H7 (cell line): ENCODE data around the gene CR1L. TPM values are rescaled to one million over a fixed set of nuclear protein-coding genes. Genes with fewer than 3 reads are reported as not detected.
"Not testable (repeated sequence)": the region's sequence is repeated elsewhere in the genome, so short reads cannot be mapped to it uniquely, and the experiment has no call there.

Experiments used
- DNase-seq: peaks from one replicate; pipeline ENCODE4 v3.0.0; 2012
- H3K27me3 ChIP-seq: 2 replicates; pipeline ENCODE4 v1.6.0; 2011; ENCODE audit warnings: mild to moderate bottlenecking, low read length; ENCODE audit not compliant: control insufficient read depth, insufficient read depth
- H3K36me3 ChIP-seq: replicated peaks from 2 replicates; pipeline ENCODE4 v1.5.1; 2011; ENCODE audit warnings: low read length; ENCODE audit not compliant: control insufficient read depth, insufficient read depth
- H3K4me3 ChIP-seq: 2 replicates; pipeline ENCODE4 v1.5.1; 2011; ENCODE audit warnings: low read depth, mild to moderate bottlenecking, control low read depth, low read length, moderate library complexity; ENCODE audit not compliant: insufficient read depth
- total RNA-seq: library from RNA; depleted of rRNA; stranded (reverse); fragments of >200 nt; shearing (Covaris generic); gene quantifications from 2 replicates; pipeline ENCODE4 v1.2.3, GENCODE V29; 2014; rRNA removed

Gene CR1L
- 0.48 TPM in 1 of 2 replicates, not detected in the other for total RNA-seq

- peak within 1 kb of the TSS; percentile 35; the same call in 1 of the 2 replicates for H3K4me3 ChIP-seq
- no peaks in the 10 kb centered on the region for H3K36me3 ChIP-seq
- no peak for DNase-seq
- H3K27me3 ChIP-seq: no peaks in the 10 kb centered on the region
Observed at GRCh38 chr1:207644852-207645634, at the start of gene CR1L. TSS of gene CR1L (plus strand) at chr1:207645133. CDS start at chr1:207645234, 101 bp downstream.

GRCh38 chr1:207603777-207604176 lies 41.2 kb upstream of the CR1L start:
- no peaks in the 10 kb centered on the region for H3K36me3 ChIP-seq
- DNase-seq: no peak
- H3K27me3 ChIP-seq: no peaks in the 10 kb centered on the region
- no peak overlapping the region for H3K4me3 ChIP-seq

GRCh38 chr1:207605444-207606361 lies 39.2 kb upstream of the CR1L start:
- Histone ChIP-seq H3K4me3 (no peak overlapping the region), H3K36me3 (no peaks in the 10 kb centered on the region), H3K27me3 (no peaks in the 10 kb centered on the region)
- no peak for DNase-seq

GRCh38 chr1:207606362-207606755 lies 38.6 kb upstream of the CR1L start:
- Histone ChIP-seq H3K4me3 (no peak overlapping the region), H3K27me3 (no peaks in the 10 kb centered on the region), H3K36me3 (no peaks in the 10 kb centered on the region)
- no peak for DNase-seq

- no peaks in the 10 kb centered on the region for H3K27me3 ChIP-seq
- H3K4me3 ChIP-seq: no peak overlapping the region
- DNase-seq: no peak
- H3K36me3 ChIP-seq: no peaks in the 10 kb centered on the region
Observed at GRCh38 chr1:207612762-207613161, 32.2 kb upstream of the CR1L start.

- H3K36me3 ChIP-seq: no peaks in the 10 kb centered on the region
- DNase-seq: peak; percentile 40
- no peak overlapping the region for H3K4me3 ChIP-seq
- no peaks in the 10 kb centered on the region for H3K27me3 ChIP-seq
Observed at GRCh38 chr1:207619871-207620542, 24.9 kb upstream of the CR1L start.

- Histone ChIP-seq H3K27me3 (no peaks in the 10 kb centered on the region), H3K36me3 (no peaks in the 10 kb centered on the region), H3K4me3 (no peak overlapping the region)
- DNase-seq: no peak
Observed at GRCh38 chr1:207620543-207620893, 24.4 kb upstream of the CR1L start.

- H3K27me3 ChIP-seq, H3K4me3 ChIP-seq, DNase-seq, H3K36me3 ChIP-seq: not testable (repeated sequence)
Observed at GRCh38 chr1:207625504-207626071, 19.3 kb upstream of the CR1L start.

- DNase-seq: no peak
- no peaks in the 10 kb centered on the region for H3K27me3 ChIP-seq
- no peak overlapping the region for H3K4me3 ChIP-seq
- no peaks in the 10 kb centered on the region for H3K36me3 ChIP-seq
Observed at GRCh38 chr1:207626972-207627337, 18.0 kb upstream of the CR1L start.

GRCh38 chr1:207627496-207627895 lies 17.4 kb upstream of the CR1L start:
- DNase-seq: no peak
- Histone ChIP-seq H3K27me3 (no peaks in the 10 kb centered on the region), H3K36me3 (no peaks in the 10 kb centered on the region), H3K4me3 (no peak overlapping the region)

GRCh38 chr1:207628776-207629175 lies 16.2 kb upstream of the CR1L start:
- H3K27me3 ChIP-seq: no peaks in the 10 kb centered on the region
- H3K36me3 ChIP-seq: no peaks in the 10 kb centered on the region
- no peak overlapping the region for H3K4me3 ChIP-seq
- DNase-seq: no peak

GRCh38 chr1:207631137-207631536 lies 13.8 kb upstream of the CR1L start:
- Histone ChIP-seq H3K4me3 (no peak overlapping the region), H3K27me3 (no peaks in the 10 kb centered on the region), H3K36me3 (no peaks in the 10 kb centered on the region)
- no peak for DNase-seq

GRCh38 chr1:207633226-207633625 lies 11.7 kb upstream of the CR1L start:
- no peak for DNase-seq
- Histone ChIP-seq H3K36me3 (no peaks in the 10 kb centered on the region), H3K27me3 (no peaks in the 10 kb centered on the region), H3K4me3 (no peak overlapping the region)

- H3K4me3 ChIP-seq, H3K27me3 ChIP-seq, DNase-seq, H3K36me3 ChIP-seq: not testable (repeated sequence)
Observed at GRCh38 chr1:207633699-207634289, 11.1 kb upstream of the CR1L start.
